GM12892 (cell line): Measurements from ENCODE around the gene MT1E.

Experiments
- POLR2A ChIP-seq: IDR thresholded peaks from 2 replicates; pipeline ENCODE4 v1.6.1; 2011; ENCODE audit warnings: low read depth, low read length, control low read depth
- POLR2AphosphoS5 ChIP-seq: IDR thresholded peaks from 2 replicates; pipeline ENCODE4 v1.6.1; 2011; ENCODE audit warnings: low read depth, low read length, control low read depth

- TF ChIP-seq POLR2AphosphoS5 (no peak), POLR2A (no peak)
Observed at GRCh38 chr16:56577300-56577625, 48.3 kb upstream of the MT1E start.
